SJCRH30 (cell line): ENCODE data around the gene ZNF668. TPM values are rescaled to one million over a fixed set of nuclear protein-coding genes. Genes with fewer than 3 reads are reported as not detected.

ENCODE experiments used
- DNase-seq, 2 experiments: peaks; one replicate each; pipeline ENCODE4 v3.0.0-alpha.2; 2015 to 2020
- H3K27ac ChIP-seq: fragments of 250-450 bp; sonication (Bioruptor Pico); 2 replicates; pipeline ENCODE4 v1.5.1; 2020; ENCODE audit warnings: mild to moderate bottlenecking, moderate library complexity
- H3K27me3 ChIP-seq: fragments of 250-450 bp; sonication (Bioruptor Pico); 2 replicates; pipeline ENCODE4 v1.5.1; 2020; ENCODE audit warnings: mild to moderate bottlenecking, moderate library complexity
- H3K36me3 ChIP-seq: fragments of 250-450 bp; sonication (Bioruptor Pico); 2 replicates; pipeline ENCODE4 v1.5.1; 2020; ENCODE audit warnings: mild to moderate bottlenecking, moderate library complexity
- H3K4me1 ChIP-seq: fragments of 250-450 bp; sonication (Bioruptor Pico); 2 replicates; pipeline ENCODE4 v1.5.1; 2020; ENCODE audit warnings: mild to moderate bottlenecking, moderate library complexity
- H3K4me3 ChIP-seq: fragments of 250-450 bp; sonication (Bioruptor Pico); 2 replicates; pipeline ENCODE4 v1.5.1; 2020; ENCODE audit warnings: mild to moderate bottlenecking, moderate library complexity
- H3K9me3 ChIP-seq: fragments of 250-450 bp; sonication (Bioruptor Pico); replicated peaks from 2 replicates; pipeline ENCODE4 v1.5.1; 2020; ENCODE audit warnings: mild to moderate bottlenecking, moderate library complexity
- total RNA-seq: library from RNA; depleted of rRNA; stranded (reverse); fragments of >200 nt; shearing (Covaris generic); gene quantifications from 2 replicates; pipeline ENCODE4 v1.2.3, GENCODE V29; 2014

Gene ZNF668
- total RNA-seq, 1 experiment from 2014 or later: 21.8 TPM

DNA sequence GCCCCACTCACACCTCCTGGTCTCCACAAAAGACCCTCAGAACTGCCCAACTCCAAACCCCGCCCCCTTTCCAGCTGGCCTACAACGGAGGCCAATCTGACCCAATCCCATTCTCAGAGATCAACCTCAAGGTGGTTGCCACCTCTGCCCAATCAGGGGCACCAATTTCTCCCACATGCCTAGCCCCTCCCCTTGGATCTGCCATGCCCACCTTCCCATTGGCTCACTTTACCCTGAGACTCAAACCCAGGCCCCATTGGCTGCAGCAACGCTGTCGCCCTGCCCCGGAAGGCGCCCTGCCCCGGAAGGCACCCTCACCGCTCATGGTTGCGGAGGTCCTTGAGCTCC lies 10.6 kb downstream of the ZNF668 start:
- H3K4me1 ChIP-seq: peaks cover 24% of the 10 kb centered on the region
- no peak for DNase-seq
- H3K27ac ChIP-seq: peak overlapping the region; percentile 91
- no peaks in the 10 kb centered on the region for H3K9me3 ChIP-seq
- no peak overlapping the region for H3K4me3 ChIP-seq
- H3K36me3 ChIP-seq: peaks cover 55% of the 10 kb centered on the region
- no peaks in the 10 kb centered on the region for H3K27me3 ChIP-seq

DNA sequence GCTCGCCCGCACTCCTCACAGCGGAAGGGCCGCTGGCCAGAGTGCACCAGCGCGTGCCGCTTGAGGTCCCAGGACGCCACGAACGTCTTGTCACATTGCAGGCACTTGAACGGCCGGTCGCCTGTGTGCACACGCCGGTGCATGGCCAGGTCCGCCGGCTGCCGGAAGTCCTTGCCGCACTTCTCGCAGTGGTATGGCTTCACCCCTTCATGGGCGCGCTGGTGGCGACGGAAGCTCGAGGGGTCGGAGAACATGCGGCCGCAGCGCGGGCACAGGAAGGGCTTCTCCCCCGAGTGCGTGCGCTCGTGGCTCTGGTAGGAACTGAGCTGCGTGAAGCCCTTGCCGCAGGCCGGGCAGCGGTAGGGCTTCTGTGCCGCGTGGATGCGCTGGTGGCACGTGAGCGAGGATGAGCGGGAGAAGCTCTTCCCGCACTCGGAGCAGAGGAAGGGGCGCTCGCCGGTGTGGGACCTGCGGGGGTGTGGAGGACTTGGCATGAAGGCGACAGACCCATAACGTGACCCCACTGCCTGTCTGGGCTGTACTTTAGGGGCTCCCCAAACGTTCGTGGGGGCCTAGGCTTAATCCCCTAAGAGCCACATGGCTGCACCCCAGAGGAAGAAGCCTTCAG lies 12.1 kb downstream of the ZNF668 start:
- DNase-seq: no peak
- Histone ChIP-seq H3K9me3 (no peaks in the 10 kb centered on the region), H3K27ac (no peak overlapping the region), H3K27me3 (no peaks in the 10 kb centered on the region), H3K4me1 (peaks cover 24% of the 10 kb centered on the region), H3K4me3 (no peak overlapping the region), H3K36me3 (peaks cover 60% of the 10 kb centered on the region)

DNA sequence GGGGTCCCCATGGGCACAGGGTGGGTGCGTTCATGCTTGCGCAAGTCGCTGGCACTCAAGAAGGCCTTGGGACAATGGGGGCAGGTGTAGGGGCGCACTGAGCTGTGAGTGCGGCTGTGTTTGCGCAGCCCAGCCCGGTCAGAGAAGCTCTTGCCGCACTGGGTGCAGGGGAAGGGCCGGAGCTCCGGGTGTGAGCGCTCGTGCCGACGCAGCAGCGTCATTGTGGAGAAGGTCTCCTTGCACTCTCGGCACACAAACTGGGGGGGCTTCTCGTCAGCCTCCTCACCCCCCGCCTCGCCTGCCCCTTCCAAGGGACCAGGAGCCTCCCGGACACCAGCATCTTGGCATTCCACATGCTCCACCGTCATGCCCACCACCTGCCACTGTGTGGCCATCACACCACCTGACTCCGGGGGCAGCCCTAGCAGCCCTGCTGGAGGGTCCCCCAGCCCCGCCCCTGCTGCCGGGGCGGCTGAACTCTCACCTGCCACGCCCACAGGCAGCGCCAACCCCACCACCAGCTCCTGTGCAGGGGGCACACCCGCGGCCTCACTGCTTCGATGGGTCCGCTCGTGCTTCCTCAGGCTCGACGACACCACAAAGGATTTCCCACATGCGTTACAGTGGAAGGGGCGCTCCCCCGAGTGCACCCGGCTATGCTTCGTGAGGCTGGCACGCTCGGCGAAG lies 12.8 kb downstream of the ZNF668 start:
- H3K27me3 ChIP-seq: no peaks in the 10 kb centered on the region
- DNase-seq: no peak
- peaks cover 57% of the 10 kb centered on the region for H3K36me3 ChIP-seq
- no peak overlapping the region for H3K4me3 ChIP-seq
- peaks cover 22% of the 10 kb centered on the region for H3K4me1 ChIP-seq
- H3K9me3 ChIP-seq: no peaks in the 10 kb centered on the region
- H3K27ac ChIP-seq: no peak overlapping the region

DNA sequence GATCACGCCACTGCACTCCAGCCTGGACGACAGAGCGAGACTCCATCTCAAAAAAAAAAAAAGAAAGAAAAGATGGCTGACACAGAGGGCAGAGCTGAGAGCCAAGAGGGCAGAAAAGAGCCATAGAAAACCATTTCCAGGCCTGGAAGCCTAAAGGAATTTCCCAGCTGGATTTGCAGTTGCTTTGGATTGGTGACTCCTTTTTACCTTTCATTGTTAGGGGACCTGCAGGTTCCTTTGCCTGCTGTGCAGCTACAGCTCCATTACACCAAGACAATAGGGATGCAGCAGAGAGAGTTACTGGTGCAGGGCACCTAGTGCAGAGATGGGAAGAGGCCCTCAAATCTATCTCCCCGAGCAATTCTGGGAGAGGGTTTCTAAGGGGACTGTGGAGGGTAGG lies 18.4 kb downstream of the ZNF668 start:
- no peak for DNase-seq
- H3K4me1 ChIP-seq: peaks cover 14% of the 10 kb centered on the region
- H3K27me3 ChIP-seq: no peaks in the 10 kb centered on the region
- peaks cover 30% of the 10 kb centered on the region for H3K36me3 ChIP-seq
- H3K4me3 ChIP-seq: no peak overlapping the region
- H3K9me3 ChIP-seq: no peaks in the 10 kb centered on the region
- no peak overlapping the region for H3K27ac ChIP-seq

DNA sequence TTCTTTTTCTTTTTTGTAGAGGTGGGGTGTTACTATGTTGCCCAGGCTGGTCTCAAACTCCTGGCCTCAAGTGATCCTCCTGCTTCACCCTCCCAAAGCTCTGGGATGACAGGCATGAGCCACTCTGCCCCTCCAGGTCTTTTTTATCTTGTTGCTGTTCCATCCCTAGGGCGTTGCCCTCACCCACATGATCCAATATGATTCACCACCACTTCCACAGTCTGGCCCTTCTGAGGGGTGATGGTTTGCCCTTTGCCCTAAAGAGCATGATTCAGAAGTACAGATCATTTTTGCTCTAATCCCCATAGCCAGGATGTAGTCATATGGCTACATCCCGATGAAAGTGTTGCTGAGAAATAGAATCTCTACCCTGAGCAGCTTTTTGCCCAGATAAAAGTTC lies 21.9 kb downstream of the ZNF668 start:
- peak overlapping the region; percentile 50 for H3K27ac ChIP-seq
- no peaks in the 10 kb centered on the region for H3K36me3 ChIP-seq
- H3K4me3 ChIP-seq: no peak overlapping the region
- H3K4me1 ChIP-seq: peaks cover 23% of the 10 kb centered on the region
- H3K27me3 ChIP-seq: no peaks in the 10 kb centered on the region
- peak; percentile 73 to 78 for DNase-seq
- H3K9me3 ChIP-seq: no peaks in the 10 kb centered on the region

DNA sequence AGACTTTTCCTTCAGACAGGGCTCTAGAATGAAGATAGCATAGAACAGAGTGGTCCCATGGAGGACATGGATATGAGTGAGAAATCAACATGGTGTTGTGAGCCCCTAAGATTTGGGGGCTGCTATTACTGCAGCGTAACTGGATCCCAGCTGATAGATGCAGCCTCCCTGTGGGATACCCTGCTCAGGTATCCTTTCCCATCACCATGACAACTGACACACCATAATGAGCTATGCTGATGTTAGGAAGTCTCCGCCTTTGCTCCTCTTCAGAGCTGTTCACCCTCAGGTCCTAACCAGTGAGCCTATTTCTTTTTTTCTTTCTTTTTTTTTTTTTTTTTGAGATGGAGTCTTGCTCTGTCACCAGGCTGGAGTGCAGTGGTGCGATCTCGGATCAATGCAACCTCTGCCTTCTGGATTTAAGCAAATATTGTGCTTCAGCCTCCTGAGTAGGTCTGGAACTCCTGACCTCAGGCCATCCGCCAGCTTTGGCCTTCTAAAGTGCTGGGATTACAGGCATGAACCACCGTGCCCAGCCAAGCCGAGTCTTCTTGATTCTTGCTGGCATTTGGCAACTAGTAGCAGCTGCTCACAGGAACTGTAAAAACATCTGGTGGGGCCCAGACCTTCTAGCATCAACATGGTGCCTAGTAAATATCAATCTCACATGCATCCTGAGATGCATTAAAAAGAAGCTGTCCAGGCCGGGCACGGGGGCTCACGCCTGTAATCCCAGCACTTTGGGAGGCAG lies 23.6 kb downstream of the ZNF668 start:
- DNase-seq: peak; percentile 55 to 71
- Histone ChIP-seq H3K27me3 (no peaks in the 10 kb centered on the region), H3K4me3 (no peak overlapping the region), H3K4me1 (peaks cover 23% of the 10 kb centered on the region), H3K9me3 (no peaks in the 10 kb centered on the region; the same call in 1 of the 2 replicates), H3K27ac (no peak overlapping the region), H3K36me3 (no peaks in the 10 kb centered on the region)

DNA sequence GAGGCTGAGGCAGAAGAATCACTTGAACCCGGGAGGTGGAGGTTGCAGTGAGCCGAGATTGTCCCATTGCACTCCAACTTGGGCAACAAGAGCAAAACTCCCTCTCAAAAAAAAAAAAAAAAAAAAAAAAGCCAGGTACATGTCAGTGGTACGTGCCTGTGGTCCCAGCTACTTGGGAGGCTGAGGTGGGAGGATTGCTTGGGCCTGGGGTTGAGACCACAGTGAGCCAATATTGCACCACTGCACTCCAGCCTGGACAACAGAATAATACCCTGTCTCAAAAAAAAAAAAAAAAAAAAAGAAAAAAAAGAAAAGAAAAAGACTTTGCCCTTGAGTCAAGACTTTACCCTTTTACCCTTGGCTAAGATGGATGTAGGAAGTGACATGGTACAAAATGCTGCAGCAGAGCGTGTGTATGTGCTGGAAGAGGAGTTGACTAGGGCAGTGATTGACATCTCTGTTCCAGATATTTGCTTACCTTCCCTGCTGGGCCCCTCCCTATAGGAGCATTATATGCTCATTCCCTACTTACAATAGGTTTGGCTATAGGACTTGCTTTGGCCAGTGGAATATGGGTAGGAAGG lies 30.1 kb downstream of the ZNF668 start:
- Histone ChIP-seq H3K4me3 (no peak overlapping the region), H3K27me3 (no peaks in the 10 kb centered on the region), H3K4me1 (no peaks in the 10 kb centered on the region), H3K27ac (no peak overlapping the region), H3K36me3 (peaks cover 17% of the 10 kb centered on the region), H3K9me3 (no peaks in the 10 kb centered on the region; the same call in 1 of the 2 replicates)
- no peak for DNase-seq

DNA sequence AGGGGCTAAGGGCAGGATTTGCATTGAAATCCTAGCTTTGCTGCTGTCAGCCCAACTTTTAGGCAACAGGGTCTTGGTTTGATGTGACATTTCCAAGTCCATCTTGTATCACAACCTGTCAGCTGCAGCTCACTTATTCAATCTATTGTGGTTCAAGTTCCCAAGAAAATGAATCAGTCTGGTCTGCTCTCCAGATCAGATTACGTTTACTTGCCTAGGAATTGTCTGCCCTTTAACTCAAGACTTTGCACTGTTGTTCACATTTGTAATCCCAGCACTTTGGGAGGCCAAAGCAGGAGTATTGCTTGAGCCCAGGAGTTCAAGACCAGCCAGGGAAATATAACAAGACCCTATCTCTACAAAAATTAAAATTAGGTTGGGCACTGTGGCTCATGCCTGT lies 30.7 kb downstream of the ZNF668 start:
- DNase-seq: no peak
- Histone ChIP-seq H3K4me3 (no peak overlapping the region), H3K27ac (no peak overlapping the region), H3K27me3 (no peaks in the 10 kb centered on the region), H3K36me3 (peaks cover 17% of the 10 kb centered on the region), H3K9me3 (no peaks in the 10 kb centered on the region; the same call in 1 of the 2 replicates), H3K4me1 (no peaks in the 10 kb centered on the region)

DNA sequence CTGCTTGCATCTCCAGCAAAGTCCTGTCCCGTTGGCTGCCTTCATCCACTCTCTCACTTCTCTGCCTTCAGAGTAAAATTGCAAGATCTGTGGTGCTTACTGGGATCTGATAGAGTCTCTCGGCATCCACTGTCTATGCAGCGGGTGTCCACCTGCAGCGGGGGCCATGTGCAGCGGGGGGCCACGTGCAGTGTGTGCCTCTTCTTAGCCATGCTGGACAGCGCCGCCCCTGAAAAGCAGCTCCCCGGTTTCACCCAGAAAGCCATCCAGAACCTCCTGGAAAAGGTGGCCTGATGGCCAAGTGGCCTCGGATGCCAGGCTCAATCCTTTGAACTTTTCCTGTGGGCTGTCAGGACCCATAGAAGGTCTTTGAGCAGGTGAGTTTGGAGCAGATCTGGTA lies 31.2 kb downstream of the ZNF668 start:
- Histone ChIP-seq H3K4me3 (no peak overlapping the region), H3K27ac (no peak overlapping the region), H3K4me1 (no peaks in the 10 kb centered on the region), H3K9me3 (no peaks in the 10 kb centered on the region; the same call in 1 of the 2 replicates), H3K27me3 (no peaks in the 10 kb centered on the region), H3K36me3 (peaks cover 17% of the 10 kb centered on the region)
- DNase-seq: no peak

DNA sequence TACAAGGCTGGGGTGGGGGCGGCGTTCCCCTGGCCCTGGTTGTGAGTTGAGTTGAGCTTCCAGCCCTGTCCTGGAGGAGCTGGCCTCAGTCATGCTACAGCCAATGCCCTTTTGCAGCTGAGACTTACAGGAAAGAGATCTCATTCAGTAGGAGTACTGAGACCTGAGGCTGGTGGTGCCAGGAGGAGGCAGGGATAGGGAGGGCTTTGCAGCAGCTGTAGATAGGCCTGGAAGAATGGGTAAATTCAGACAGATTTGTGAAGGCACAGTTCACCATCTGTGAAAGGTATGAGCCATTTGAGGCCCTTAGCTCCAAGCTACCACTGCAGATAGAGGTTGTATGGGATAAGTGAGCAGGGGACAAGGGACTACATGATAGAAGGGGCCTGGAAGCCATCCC lies 35.0 kb downstream of the ZNF668 start:
- H3K27ac ChIP-seq: no peak overlapping the region

DNA sequence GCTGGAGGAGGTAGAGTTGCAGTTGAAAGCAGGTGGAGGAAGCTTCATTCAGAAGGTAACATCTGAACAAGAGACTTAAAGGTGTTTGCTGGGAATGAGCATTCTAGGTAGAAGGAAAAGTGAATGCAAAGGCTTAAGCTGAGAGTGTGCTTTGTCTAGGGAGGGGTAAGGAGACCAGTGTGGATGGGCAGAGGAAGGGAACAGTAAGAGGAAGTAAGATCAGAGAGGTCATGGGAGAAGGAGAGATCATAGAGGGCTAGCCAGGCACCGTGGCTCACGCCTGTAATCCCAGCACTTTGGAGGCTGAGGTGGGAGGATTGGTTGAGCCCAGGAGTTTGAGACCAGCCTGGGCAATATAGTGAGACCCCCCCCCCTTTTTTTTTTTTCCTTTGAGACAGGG lies 37.3 kb downstream of the ZNF668 start:
- H3K4me1 ChIP-seq: peaks cover 3% of the 10 kb centered on the region; the same call in 1 of the 2 replicates
- H3K9me3 ChIP-seq: no peaks in the 10 kb centered on the region
- H3K27me3 ChIP-seq: no peaks in the 10 kb centered on the region
- no peak overlapping the region for H3K27ac ChIP-seq
- H3K4me3 ChIP-seq: no peak overlapping the region
- H3K36me3 ChIP-seq: peaks cover 19% of the 10 kb centered on the region
- DNase-seq: no peak

More for the DNA sequence above, 35.0 kb downstream of the ZNF668 start:
- H3K4me3 ChIP-seq: no peak overlapping the region
- H3K27me3 ChIP-seq: no peaks in the 10 kb centered on the region
- peaks cover 28% of the 10 kb centered on the region for H3K36me3 ChIP-seq
- no peaks in the 10 kb centered on the region for H3K9me3 ChIP-seq
- H3K4me1 ChIP-seq: no peaks in the 10 kb centered on the region
- no peak for DNase-seq

DNA sequence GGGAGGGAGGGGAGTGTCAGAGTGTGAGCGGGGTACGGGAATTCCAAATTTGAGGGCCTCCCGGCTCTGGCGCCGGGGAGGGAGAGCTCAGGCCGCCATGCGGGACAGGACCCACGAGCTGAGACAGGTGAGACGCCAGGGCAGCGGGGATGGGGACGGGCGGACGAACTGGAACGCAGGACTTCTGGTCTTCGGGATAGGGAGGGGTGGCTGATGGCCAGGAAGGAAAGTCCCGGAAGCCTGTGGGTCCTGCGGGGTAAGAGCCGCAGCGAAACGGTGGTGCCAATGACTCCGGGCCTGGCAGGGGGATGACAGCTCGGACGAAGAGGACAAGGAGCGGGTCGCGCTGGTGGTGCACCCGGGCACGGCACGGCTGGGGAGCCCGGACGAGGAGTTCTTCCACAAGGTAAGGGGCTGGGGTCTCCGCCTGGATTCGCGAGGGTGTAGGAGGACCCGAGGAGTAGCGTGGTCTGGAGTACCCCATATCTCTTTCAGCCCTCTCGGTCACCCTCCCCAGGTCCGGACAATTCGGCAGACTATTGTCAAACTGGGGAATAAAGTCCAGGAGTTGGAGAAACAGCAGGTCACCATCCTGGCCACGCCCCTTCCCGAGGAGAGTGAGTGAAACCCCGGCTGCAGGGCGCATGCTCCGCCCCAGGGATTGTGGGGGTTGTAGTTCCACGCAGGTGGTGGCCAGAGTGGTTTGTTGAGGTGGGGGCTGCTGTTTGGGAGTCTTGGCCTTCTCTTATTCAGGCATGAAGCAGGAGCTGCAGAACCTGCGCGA lies 40.1 kb downstream of the ZNF668 start:
- peak; percentile 88 to 90 for DNase-seq
- Histone ChIP-seq H3K4me1 (peaks cover 8% of the 10 kb centered on the region), H3K9me3 (no peaks in the 10 kb centered on the region), H3K36me3 (peaks cover 12% of the 10 kb centered on the region), H3K4me3 (peak overlapping the region; percentile 84), H3K27me3 (no peaks in the 10 kb centered on the region), H3K27ac (peak overlapping the region; percentile 86)

DNA sequence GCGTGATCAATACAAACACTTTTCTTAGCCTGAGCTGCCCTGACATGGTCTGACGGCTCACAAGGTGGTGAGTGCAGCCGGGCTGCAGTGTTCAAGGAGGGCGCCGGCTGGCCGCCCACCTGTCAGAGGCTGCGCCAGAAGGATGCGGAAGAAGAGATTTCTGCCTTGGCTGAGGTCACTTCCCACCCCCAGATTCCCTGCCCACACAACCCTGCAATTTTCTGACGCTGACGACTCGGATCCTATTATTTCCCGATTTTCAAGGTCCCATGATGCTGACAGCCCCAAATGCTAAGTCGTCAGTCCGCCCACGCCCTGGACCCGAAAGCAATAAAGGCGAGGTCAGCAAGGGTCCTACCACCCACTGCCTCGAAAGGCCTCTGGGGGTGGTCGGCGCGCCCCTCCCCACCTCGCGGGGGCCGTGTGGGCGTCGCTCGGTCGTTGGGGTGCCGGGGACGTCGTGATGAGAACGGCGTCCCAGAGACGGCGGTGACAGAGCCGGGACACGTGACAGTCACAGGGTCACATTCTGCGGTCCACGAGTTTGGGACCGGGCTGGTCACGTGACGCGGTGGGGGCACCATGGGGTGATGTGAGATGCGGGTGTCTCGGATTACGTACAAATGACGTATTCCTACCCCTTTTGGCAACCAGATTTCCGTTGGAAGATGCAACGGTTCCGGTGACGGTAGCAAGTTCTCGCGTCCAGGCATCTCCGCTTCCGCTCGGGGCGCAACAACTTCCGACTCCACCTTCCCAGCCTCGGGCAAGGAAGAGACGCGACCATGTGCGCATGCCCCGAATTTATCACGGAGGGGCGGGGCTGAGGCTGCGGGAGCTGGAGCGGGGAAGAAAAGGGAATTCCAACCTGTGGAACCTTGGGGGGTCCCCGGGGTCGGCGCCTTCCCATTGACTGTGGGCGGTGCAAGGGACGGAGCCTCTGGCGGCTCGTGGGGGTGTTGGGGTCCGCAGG lies 41.0 kb downstream of the ZNF668 start, which contains the start of gene STX4:
TSS of gene STX4 (plus strand) at position 823 of the 973 bp plus-strand sequence. CDS start 248 bp downstream, outside the sequence.
- Histone ChIP-seq H3K27ac (peak within 1 kb of the TSS; percentile 86), H3K9me3 (no peaks in the 10 kb centered on the region), H3K4me3 (peak within 1 kb of the TSS; percentile 84), H3K27me3 (no peaks in the 10 kb centered on the region), H3K36me3 (peaks cover 12% of the 10 kb centered on the region), H3K4me1 (peaks cover 15% of the 10 kb centered on the region)
- DNase-seq: peak; percentile 97
